ENCODE data around the gene GBGT1. TPM values are rescaled to one million over a fixed set of nuclear protein-coding genes. Genes with fewer than 3 reads are reported as not detected.

GBGT1 gene
- total and polyA plus RNA-seq, 2 experiments from 2014 or later: 3.7 to 22.4 TPM

DNA sequence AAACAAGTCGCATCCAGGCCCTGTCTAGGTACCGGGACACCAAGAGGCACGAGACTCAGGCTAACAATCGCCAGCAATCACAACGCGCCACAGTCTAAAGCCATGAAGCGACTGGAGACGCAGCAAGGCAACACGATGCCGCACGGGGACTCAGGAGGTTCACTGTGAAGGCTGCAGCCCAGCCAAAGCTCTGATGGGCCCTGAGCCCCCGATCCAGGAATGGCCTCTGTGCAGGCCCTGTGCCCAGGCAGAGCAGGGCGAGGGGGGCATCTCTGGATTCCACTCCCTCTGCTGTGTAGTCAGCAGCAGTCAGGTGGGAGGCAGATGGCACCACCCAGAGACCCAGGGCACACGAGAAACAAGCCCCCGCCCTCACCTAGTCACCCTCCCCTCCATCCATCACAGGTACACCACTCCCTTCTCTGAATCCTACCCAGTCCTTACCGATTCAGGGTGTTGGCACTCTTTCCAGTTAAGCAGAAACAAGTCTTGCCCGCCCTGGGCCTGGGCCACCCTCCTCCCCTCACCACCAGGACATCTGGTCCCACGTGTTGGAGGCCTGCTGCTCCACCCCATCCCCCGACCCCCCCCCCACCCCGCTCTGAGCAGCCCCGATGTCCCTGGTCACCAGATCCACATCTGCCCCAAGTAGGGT lies 43.7 kb downstream of the GBGT1 start (continued):
- TF ChIP-seq REST (IDR thresholded peaks at IDR 0.05; ENCODE audit: unreplicated experiment): no peak

GRCh38 chr9:133119103-133119845 lies 44.4 kb downstream of the GBGT1 start:
- Histone ChIP-seq H2AFZ (no peak overlapping the region), H4K20me1 (replicated peaks; ENCODE audit: insufficient read depth) (peaks cover 4% of the 10 kb centered on the region; the same call in 1 of the 2 replicates), H3K79me2 (replicated peaks; ENCODE audit: insufficient read depth) (no peaks in the 10 kb centered on the region), H3F3A (replicated peaks; ENCODE audit: low read depth) (0 out of 2 replicates have a peak, but pooled peaks cover 2% of the 10 kb centered on the region), H3K27ac (ENCODE audit: low read depth) (no peak overlapping the region), H3K36me3 (ENCODE audit: insufficient read depth) (no peaks in the 10 kb centered on the region), H3K4me3 (peak overlapping the region; percentile 28; the same call in 1 of the 2 replicates), H3K9me2 (ENCODE audit: insufficient read depth) (no peaks in the 10 kb centered on the region), H3K4me2 (peak overlapping the region; percentile 62; the same call in 1 of the 2 replicates), H3K27me3 (ENCODE audit: insufficient read depth) (peaks cover 41% of the 10 kb centered on the region; the same call in 1 of the 2 replicates), H3K4me1 (ENCODE audit: insufficient read depth) (no peaks in the 10 kb centered on the region; the same call in 1 of the 2 replicates)
- Mint-ChIP-seq H3K36me3 (ENCODE audit: low read depth) (no peaks in the 10 kb centered on the region), H3K27me3 (ENCODE audit: insufficient read depth, low read depth, poor library complexity) (peaks cover 42% of the 10 kb centered on the region), H3K9me3 (no peaks in the 10 kb centered on the region; the same call in 2 of the 3 replicates), H3K4me1 (peaks cover 18% of the 10 kb centered on the region), H3K27ac (no peak overlapping the region), H3K4me3 (peak overlapping the region; percentile 74)
- ATAC-seq: peak; percentile 6
- DNase-seq (ENCODE audit: low spot score): no peak
- TF ChIP-seq ZNF462 (CRISPR knock-in tag; IDR thresholded peaks at IDR 0.05) (no peak), NANOG (IDR thresholded peaks at IDR 0.05; ENCODE audit: borderline replicate concordance) (no peak), ZNF331 (CRISPR knock-in tag; IDR thresholded peaks at IDR 0.05; ENCODE audit: low read depth) (no peak), REST (IDR thresholded peaks at IDR 0.05; ENCODE audit: unreplicated experiment) (no peak), ZNF114 (CRISPR knock-in tag; IDR thresholded peaks at IDR 0.05) (no peak), STAT1 (IDR thresholded peaks at IDR 0.05; ENCODE audit: unreplicated experiment) (no peak), CREB1 (CRISPR knock-in tag; IDR thresholded peaks at IDR 0.05; ENCODE audit: low read depth) (no peak)
- TF ChIP-seq, protein P1, sequence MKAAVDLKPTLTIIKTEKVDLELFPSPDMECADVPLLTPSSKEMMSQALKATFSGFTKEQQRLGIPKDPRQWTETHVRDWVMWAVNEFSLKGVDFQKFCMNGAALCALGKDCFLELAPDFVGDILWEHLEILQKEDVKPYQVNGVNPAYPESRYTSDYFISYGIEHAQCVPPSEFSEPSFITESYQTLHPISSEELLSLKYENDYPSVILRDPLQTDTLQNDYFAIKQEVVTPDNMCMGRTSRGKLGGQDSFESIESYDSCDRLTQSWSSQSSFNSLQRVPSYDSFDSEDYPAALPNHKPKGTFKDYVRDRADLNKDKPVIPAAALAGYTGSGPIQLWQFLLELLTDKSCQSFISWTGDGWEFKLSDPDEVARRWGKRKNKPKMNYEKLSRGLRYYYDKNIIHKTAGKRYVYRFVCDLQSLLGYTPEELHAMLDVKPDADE (IDR thresholded peaks at IDR 0.05): no peak

All from GM23338 (cell line).